Stimulated activated CD4-positive, alpha-beta T cell treated with anti-CD3 and anti-CD28 coated beads, Interleukin-1b, Interleukin-23, amount 100 ng/mL, for 4 hours (primary cell): ENCODE measurements around the gene ZNF581.

Source experiments
- DNase-seq, 2 donors: peaks; one replicate each; pipeline ENCODE4 v3.0.0-alpha.2; 2020; ENCODE audit warnings: low read depth in 2 of 2

Gene ZNF581, protein sequence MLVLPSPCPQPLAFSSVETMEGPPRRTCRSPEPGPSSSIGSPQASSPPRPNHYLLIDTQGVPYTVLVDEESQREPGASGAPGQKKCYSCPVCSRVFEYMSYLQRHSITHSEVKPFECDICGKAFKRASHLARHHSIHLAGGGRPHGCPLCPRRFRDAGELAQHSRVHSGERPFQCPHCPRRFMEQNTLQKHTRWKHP

DNA sequence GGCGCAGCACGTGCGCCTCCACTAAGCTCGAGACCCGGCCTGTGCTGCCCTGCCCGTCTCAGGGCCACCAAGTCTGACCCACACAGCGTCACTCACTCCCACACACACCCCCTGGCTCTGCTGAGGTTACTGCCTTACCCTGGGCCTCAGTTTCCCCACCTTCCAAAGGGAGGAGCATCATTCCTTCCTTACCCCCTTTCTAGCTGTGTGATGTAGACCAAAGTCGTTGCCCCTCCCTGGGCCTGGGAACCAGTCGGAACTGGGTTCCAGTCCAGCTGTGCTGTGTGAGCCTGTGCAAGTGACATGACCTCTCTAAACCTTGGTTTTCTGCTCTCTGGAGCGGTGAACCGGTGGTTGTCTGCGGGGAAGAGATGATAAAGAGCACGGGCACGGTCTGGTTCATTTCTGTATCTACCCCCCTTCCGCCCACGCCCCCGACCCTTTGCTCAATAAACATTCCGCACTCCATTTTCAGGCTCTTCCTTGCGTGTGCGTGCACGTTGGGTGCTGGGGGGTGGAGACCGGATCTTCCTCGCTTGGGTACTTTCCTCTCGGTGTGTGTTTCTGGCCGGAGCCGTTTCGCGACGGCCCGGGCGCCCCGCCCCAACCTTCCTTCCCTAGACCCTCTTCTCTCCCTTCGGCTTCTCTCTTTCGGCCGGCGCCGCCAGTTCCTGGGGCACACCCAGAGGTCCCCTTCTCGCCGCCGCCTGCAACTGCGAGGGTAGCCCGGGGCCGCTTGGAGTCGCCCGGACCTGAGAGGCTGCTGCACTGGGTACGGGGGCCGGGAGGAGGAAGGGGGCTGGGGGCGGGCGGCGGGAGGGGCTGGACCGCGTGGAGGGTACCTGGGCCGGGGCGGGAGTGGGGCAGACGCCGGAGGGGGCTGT lies at the start of gene ZNF581:
TSS of gene ZNF581 (plus strand) at position 647 of the 884 bp plus-strand sequence. CDS start 923 bp downstream, outside the sequence.
- DNase-seq = peak; percentile 74 to 76

DNA sequence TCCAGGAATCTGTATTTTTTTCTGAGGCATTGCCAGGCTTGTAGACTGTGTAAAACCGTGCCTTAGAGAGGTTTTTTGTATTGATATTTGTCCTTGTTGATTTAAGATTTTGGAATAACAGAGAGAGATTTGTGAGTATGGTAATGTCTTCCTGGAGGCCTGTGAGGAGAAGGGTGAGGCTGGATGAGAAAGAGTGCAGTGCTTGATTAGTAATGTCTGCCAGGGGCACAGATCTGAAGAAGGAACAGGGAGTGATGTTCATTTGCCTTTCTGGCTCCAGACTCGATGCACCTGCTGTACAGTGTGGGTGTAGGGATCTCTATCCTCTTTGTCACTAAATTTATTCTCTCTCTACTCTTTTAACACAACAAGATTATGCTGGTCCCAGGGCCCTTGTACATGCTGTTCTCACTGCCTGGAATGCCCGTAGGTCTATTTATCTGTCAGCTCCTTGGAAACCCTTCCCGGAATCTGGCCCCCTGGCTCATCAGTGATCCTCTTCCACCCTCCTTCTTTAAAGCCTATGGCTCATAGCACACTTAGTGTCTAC lies 48.4 kb upstream of the ZNF581 start:
- DNase-seq = no peak

DNA sequence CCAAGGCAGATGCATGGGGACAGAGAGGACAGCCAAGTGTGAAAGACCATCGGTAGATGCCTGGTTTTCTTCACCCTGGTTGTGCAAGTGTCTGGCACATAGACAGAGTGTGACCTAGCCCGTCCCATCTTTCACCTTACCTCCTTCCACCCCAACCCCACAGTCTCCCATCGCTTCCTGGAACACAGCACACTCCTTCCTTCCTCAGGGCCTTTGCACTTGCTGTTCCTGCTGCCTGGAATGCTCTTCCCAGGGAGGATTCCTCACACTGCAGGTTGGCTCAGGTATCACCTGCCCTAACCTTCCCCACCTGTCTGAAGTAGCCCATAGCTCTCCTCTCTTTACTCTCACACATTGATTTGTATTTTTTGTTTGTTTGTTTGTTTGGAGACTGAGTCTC lies 47.1 kb upstream of the ZNF581 start:
- DNase-seq = no peak

DNA sequence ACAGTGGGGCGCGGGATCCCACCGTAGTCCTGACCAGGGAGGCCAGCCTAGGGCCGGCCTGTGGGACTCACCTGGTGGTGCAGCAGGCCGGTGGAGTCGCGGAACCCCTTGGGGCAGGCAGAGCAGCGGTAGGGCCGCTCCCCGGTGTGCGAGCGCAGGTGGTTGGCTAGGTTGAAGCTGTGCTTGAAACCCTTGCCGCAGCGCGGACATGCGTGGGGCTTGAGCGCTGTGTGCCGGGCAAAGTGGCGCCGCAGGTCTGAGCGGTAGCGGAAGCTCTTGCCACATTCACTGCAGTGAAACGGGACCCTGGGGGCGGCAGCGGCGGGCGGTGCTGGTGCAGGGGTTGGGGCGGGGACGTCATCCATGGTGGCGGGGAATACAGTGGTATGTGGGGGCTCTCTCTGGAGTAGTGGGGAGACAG lies 45.9 kb upstream of the ZNF581 start:
- no peak for DNase-seq

DNA sequence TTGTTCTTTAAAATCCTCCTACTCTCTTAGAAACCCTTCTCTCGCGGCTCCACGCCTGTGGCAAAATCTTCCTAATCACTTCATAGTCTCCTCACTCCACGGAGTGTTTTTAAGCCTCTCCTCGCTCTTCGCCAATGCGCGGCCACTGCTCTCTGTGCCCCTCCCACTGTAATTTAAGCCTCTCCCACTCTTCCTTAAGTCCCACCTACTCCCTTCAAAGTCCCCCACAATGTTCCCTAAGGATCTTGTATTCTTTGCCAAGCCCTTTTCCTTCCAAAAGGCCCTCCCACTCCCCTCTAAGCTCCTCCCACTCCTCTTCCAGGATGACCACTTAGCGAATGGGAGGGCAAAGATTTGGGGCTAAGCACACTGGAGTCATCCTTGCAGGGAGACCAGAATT lies 45.4 kb upstream of the ZNF581 start:
- no peak for DNase-seq

DNA sequence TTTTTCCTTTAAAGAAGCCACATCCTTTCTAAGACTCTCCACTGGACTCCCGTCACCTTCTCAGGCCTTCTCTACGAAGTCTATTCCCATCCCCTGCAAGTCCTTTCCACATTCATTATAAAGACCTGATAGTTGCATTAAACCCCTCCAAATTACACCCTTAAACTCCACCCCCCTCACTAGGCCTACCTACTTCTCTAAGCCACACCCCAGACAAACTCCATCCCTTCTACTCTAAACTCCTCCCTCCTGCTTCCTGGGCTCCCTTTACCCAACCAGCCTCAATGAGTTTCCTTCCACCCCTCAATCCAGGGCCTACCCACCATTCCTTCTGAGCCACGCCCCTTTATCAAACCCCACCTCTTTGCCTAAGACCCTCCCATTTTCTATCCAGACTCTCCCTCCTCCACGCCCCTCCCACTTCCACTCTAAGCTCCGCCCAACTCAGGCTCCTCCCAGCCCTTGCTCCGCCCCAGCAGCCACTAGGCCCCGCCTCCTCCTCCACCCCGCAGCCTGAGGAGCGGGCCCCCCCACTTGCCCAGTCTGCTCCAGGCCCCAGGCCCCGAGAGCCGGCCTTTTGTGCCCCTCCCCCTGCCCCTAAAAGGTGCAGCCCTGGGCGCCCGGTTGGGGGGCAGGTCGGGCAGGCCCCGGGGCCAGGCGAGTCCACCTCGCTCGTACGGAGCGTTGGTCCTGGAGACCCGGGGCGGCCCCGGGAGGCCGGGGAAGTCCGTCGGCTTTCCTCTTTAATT lies 44.6 kb upstream of the ZNF581 start:
- peak; percentile 82 to 90 for DNase-seq

DNA sequence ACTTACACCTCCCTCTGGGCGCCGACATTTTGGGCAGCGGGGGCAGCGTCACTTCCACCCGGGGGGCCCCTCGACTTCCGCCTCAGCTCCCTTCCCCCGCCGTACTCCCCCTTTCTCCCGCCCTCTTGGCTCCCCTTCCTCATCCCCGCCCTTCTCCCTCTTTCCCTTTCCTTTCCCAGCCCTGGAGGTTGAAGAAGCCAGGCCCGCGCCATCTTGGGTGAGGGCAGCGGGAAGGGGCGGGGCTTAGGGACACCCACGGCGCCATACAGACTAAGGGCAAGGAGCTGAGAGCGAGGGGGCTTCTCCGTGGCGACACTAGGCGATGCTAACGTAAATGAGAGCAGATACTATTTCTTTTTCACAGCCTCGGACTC lies 44.0 kb upstream of the ZNF581 start, which contains the start of gene FIZ1:
TSS of gene FIZ1 (minus strand) at position 50 of the 374 bp plus-strand sequence. CDS start 1,652 bp downstream, outside the sequence.
- peak; percentile 92 to 94 for DNase-seq

DNA sequence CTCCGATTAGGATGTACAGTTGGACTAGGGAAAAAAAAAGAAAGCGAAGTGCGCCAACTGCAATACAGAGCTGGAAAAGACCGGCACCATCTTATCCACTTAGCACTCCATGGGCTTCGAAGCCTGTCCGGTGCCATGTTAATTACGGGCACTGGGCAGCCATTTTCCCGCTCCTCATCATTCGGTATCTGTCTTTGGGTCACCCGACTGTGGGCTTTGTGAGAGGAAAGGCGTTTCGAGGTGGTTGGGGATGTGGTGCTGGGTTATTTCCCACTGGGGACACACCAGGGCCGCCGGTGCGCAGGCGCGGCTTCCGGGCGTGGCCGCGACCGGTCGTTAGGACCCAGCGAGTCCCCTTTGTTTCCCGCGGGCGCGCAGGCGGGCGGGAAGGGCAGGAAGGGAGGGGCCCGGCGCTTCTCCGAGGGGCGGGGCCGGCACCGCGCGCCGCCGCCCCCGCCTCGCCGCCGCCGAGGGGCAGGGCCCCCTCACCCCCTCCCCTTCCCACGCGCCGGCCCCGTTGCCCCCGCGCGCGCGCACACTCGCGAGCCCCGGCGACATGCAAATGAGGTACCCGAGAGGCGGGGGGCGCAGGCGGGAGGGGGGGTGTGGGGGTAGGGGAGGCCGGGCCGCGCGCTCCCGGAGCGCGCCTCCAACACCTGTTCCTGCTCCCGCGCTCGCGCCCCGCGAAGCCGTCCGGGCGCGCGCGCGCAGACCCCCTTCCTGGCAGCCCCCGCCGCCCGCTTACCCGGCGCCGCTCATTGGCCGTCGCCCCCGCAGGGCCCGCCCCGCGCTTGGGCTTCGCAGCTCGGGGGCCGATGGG lies 43.4 kb upstream of the ZNF581 start, which contains the start of gene ZNF524:
TSS of gene ZNF524 (plus strand) at position 447 of the 820 bp plus-strand sequence. CDS start 1,825 bp downstream, outside the sequence.
- peak; percentile 75 to 79 for DNase-seq

DNA sequence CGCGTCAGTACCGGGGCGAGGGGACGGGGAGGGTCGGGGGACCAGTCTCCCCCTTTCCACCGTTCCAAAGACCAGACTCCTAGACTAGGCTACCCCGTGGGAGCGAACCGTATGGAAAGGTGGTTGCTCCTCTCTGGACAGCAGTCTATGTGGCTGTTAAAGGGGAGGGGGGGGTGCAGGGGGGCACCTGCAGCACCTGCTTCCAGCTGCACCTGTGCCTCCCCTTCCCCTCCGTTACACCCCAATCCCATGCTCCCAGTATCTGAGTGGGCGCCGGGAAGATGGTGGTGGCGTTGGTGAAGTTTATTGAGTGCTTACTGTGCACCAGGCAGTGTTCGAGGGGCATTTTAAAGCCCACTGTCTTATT lies 42.8 kb upstream of the ZNF581 start:
- no peak for DNase-seq

DNA sequence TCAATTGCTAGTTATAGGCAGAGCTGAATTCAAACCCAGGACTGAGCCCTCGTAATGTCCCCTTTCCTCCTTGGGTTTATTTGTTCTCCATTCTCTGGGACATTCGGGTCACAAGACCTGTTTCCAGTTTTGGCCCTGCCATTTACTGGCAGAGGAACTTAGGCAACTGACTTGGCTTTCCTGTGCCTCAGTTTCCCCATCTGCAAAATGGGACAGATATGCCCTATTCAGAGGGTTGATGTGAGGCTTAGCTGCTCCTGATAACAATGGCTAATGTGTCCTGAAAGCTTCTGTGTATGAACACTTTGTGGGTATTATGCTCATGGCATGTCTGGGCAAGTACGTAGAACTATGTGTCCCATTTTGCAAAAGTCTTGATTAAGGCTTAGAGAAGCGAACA lies 42.4 kb upstream of the ZNF581 start:
- DNase-seq = no peak

DNA sequence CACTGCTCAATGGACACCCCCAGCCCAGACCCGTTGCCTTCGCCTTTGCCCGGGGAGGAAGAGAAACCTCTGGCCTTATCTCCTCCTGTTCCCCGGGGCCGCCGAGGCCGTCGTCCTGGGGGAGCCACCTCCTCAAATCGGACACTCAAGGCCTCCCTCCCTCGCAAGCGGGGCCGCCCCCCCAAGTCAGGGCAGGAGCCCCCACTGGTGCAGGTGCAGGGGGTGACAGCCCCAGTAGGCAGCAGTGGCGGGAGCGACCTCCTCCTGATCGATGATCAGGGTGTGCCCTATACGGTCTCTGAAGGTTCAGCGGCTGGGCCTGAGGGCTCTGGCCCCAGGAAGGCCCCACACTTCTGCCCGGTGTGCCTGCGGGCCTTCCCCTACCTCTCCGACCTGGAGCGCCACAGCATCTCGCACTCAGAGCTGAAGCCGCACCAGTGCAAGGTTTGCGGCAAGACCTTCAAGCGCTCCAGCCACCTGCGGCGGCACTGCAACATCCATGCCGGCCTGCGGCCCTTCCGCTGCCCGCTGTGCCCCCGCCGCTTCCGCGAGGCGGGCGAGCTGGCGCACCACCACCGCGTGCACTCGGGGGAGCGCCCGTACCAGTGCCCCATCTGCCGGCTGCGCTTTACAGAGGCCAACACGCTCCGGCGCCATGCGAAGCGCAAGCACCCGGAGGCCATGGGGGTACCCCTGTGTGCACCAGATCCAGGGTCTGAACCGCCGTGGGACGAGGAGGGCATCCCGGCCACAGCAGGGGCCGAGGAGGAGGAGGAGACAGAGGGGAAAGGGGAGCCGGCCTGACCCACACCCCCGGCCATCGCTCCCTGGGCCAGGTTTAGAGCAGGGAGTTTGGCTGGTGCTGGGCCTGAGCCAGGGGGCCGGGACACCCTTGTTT lies 41.1 kb upstream of the ZNF581 start:
- DNase-seq = no peak

DNA sequence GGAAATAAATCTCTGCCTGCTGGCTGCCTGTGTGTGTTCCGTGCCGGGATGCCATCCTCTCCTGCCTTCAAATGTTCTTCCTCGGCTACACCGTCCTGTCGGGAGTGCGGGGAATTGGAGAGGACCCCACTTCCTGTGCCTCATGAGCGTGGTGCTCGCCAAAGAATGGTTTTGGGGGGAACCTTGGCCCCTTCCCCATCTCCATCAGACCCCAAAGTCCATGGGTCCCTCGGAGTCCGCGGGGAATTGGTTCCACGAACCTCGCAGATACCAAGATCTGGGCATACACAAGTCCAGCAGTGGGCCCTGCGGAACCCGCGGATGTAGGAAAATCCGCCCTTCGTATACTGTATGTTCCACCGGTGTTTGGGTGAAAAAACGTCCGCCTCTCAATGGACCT lies 40.3 kb upstream of the ZNF581 start:
- DNase-seq = no peak

DNA sequence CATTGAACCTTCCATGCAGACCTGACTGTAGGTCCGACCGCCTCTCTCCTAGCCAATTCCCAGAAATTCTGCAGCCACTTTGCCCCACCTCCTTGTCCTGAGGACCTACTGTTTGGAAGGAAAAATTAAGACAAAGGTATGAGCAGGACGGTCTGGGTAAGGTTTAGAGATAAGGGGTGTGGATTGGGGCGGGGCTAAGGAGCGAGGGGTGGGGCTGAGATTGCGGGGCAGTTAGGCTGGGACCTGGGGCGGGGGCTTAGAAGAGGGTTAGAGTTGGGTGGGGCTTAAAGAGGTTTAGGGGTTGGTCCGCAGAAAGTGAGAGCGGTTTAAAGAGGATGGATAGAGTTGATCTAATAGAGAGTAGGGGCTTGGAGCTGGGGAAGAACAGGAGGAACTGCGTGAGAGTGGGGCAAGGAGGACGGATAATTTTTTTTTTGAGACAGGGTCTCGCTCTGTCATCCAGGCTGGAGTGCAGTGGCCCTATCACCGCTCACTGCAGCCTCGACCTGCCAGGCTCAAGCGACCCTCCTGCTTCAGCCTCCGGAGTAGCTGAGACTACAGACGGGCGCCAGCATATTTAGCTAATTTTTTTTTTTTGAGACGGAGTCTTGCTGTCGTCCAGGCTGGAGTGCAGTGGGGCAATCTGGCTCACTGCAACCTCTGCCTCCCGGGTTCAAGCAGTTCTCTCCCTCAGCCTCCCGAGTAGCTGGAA lies 39.7 kb upstream of the ZNF581 start:
- DNase-seq = no peak

DNA sequence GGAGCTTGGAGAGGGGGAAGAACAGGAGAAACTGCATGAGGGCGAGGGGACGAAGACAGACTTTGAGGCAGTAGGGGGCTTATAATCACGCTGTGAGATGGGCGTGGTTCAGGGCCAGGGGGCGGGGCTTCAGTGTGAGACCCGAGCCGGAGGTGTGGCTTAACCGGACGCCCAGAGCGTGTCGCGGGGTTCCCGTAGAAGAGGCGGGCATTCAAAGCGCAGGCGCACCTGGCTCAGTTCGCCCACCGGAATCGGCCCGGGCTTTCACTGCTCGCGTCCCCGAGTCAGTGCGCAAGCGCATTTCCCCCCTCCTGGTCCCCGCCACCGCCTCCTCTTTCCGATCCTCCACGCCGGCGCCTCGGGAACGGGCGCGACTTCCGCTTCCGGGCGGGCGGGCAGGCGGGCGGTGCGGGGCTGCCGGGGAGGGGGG lies 38.2 kb upstream of the ZNF581 start:
- DNase-seq = peak; percentile 98 to 99

DNA sequence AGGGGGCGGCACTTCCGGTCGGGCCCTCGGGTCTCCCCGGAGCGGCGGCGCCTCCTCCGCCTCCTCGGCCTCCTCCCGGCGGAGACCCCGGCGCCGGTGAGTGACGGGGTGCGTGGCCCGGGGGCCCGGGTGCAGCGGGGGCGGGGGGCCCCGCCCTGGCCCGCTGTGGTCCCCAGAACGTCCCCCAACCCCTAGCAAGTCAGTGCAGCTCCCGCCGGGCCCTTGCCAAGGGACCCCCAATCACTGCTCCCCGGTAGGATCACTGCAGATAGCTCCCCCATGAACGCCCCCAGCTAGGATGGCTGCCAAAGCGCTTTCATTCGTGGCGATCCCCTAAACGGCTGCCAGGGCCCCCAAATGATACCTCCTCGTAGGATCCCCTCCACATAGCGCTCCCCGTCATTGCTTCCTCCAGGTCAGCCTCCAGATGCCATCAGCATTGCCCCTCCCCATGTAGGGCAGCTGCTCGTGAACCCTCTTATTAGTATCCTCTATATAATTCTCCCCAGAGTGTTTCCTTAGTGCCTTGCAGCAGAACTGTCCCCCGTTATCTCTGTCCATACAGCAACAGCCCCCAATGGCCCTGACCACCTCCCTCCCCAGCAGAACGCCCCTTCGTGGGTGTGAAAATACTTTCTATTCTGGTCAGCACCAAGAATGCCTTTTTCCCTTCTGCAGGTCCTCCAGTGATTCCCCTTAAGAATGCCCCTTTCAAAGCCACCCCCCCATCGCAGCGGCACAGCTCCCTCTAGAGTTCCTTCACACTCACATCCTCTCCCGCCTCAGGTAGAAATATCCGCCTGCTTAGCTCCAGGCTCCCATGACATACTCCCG lies 37.6 kb upstream of the ZNF581 start, which contains the start of gene ZNF865:
TSS of gene ZNF865 (plus strand) at position 11 of the 834 bp plus-strand sequence. CDS start 7,972 bp downstream, outside the sequence.
- DNase-seq = peak; percentile 53 to 57

DNA sequence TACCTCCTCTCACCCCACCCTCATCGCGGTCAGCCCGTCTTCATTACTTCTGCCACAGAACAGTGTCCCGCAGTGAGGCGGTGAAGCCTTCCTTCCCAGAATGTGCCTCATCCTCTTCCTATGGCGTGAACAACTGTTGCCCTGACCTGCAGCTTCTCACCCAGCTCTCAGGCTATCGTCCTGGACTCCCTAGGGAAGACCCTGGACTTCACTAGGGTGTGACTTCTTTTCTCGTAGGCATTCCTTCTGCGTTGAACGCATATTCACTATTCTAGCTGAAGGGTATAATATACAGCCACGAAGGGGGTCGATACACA lies 37.0 kb upstream of the ZNF581 start:
- no peak for DNase-seq

DNA sequence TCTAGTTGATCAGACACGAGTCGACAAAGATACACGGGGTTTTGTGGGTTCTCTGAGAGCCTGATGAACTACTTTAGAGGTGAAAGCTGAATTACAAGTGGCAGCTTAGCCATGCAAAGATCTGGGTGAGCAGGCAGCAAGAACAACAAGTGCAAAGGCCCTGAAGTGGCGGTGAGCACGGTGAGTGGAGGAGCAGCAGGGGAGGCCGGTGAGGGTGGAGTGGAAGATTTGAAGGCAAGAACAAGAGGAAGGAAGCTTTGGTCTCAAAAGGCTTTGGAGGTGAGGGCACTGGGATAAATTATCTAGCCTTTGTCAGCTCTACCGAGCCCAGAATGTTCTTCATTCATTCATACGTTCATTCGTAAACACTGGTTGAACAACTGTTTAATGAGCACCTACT lies 36.6 kb upstream of the ZNF581 start:
- DNase-seq = no peak

DNA sequence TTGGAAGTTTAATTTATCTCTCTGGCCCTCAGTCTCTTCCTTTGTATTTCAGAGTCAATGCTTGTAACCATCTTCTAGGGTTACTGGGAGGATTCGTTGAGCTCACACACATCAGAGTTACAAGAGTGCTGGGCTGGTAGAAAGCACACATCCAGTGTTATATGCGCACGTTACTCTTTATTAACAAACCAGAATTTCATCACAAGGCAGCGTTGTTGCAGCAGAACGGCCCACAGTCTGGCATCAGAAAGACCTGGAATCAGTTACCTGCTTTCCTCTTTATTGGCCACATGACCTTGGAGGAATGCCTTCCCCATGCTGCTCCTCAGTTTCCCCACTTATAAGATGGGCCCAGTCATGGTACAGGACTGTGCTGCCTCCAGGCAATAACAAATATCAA lies 34.1 kb upstream of the ZNF581 start:
- DNase-seq = no peak
